ENCODE data around the gene LMO3.

Gene LMO3

DNA sequence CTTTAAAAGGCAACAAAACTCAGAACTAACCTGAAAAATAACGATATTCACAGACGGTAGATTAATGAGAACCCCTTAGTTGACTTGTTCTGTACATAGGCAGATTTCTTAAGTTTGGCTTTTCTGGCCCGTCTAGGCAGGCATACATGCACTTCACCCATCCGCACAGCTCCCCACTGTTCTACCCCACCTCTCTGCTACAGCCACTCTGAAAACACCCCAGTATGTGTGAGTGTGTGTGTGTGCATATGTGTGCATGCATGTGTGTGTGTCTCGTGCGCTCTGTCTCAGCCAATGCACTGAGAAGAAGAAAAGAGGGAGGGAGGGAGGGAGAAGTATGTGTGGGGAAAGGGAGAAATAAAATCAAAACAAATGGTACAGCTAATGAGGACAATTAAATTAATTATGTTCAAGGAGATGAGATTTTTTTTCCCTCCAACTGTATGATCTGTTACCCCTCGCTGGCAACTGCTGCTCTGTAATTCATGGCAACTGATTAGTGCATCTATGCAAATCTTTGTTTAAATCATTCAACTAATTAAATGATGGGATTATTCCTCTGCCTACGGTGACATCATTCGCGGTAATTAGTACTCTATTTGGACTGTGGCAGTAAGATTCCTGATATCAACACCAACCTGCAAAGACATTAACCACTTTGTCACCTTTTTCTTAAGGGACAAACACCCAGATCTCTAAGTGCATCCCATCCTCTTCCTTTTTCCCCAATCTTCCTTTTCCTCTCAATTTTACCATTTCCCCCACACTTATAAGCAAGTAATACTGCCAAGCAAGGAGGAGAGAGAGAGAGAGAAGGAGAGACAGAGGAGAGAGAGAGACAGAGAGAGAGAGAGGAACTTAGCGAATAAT lies 2.2 kb upstream of the LMO3 start:
- no peak overlapping the region for H2AFZ ChIP-seq (ENCODE audit: low read length)
- no peaks in the 10 kb centered on the region for H3K79me2 ChIP-seq (ENCODE audit: low read length)
- DNase-seq, result no peak
- no peaks in the 10 kb centered on the region for H4K20me1 ChIP-seq (ENCODE audit: insufficient read depth, low read length)
- H3K4me2 ChIP-seq (ENCODE audit: low read depth, low read length), result no peak overlapping the region
- no peaks in the 10 kb centered on the region for H3K36me3 ChIP-seq (replicated peaks; ENCODE audit: insufficient read depth, low read length)
- TF ChIP-seq, protein P1, sequence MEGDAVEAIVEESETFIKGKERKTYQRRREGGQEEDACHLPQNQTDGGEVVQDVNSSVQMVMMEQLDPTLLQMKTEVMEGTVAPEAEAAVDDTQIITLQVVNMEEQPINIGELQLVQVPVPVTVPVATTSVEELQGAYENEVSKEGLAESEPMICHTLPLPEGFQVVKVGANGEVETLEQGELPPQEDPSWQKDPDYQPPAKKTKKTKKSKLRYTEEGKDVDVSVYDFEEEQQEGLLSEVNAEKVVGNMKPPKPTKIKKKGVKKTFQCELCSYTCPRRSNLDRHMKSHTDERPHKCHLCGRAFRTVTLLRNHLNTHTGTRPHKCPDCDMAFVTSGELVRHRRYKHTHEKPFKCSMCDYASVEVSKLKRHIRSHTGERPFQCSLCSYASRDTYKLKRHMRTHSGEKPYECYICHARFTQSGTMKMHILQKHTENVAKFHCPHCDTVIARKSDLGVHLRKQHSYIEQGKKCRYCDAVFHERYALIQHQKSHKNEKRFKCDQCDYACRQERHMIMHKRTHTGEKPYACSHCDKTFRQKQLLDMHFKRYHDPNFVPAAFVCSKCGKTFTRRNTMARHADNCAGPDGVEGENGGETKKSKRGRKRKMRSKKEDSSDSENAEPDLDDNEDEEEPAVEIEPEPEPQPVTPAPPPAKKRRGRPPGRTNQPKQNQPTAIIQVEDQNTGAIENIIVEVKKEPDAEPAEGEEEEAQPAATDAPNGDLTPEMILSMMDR (IDR thresholded peaks at IDR 0.05; ENCODE audit: low read length), result no peak
- TF ChIP-seq EZH2 (optimal IDR thresholded peaks at IDR 0.05; ENCODE audit: low read depth, low read length), result no peak
- no peak for TF ChIP-seq EZH2phosphoT487 (IDR thresholded peaks at IDR 0.05; ENCODE audit: low read length)
- no peaks in the 10 kb centered on the region for H3K9me2 ChIP-seq (replicated peaks; ENCODE audit: insufficient read depth, low read length)
- H3K4me3 ChIP-seq (ENCODE audit: low read length), result no peak overlapping the region
- no peaks in the 10 kb centered on the region for H3K27me3 ChIP-seq (replicated peaks; ENCODE audit: insufficient read depth, low read length)
- H3K9me3 ChIP-seq (replicated peaks; ENCODE audit: insufficient read depth, low read length), result no peaks in the 10 kb centered on the region
- no peak overlapping the region for H3K27ac ChIP-seq (ENCODE audit: low read length)
- no peaks in the 10 kb centered on the region for H3K4me1 ChIP-seq (ENCODE audit: low read length)
- H3K9ac ChIP-seq (ENCODE audit: low read length), result no peak overlapping the region
- peaks cover 7% of the 10 kb centered on the region for H3F3A ChIP-seq (ENCODE audit: insufficient read depth, low read length)

DNA sequence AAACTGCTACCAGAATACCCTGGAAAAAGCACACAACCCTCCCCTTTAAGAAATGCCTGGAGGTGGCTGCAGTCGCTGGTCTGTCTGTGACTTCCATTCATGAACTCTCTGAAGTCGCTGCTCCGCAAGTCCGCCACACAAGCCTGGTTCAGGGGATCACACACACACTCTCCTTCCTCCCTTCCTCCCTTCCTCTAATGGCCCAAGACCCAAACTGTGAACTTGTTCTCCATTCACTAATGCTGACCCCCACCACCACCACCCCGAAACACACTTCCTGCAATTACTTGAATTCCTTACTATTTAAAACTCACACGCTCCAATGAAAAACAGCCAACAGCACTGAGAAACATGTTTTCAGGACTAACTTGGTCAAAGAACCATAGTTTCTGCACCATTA lies 1.0 kb upstream of the LMO3 start:
- Histone ChIP-seq H3K9me2 (replicated peaks; ENCODE audit: insufficient read depth, low read length) (no peaks in the 10 kb centered on the region), H3K36me3 (replicated peaks; ENCODE audit: insufficient read depth, low read length) (no peaks in the 10 kb centered on the region), H3K79me2 (ENCODE audit: low read length) (no peaks in the 10 kb centered on the region), H3K9me3 (replicated peaks; ENCODE audit: insufficient read depth, low read length) (no peaks in the 10 kb centered on the region), H4K20me1 (ENCODE audit: insufficient read depth, low read length) (no peaks in the 10 kb centered on the region), H3F3A (ENCODE audit: insufficient read depth, low read length) (peaks cover 7% of the 10 kb centered on the region), H3K9ac (ENCODE audit: low read length) (no peak overlapping the region), H3K4me2 (ENCODE audit: low read depth, low read length) (peak overlapping the region; percentile 85), H3K27me3 (replicated peaks; ENCODE audit: insufficient read depth, low read length) (no peaks in the 10 kb centered on the region), H2AFZ (ENCODE audit: low read length) (no peak overlapping the region), H3K4me3 (ENCODE audit: low read length) (peak overlapping the region; percentile 64), H3K27ac (ENCODE audit: low read length) (no peak overlapping the region), H3K4me1 (ENCODE audit: low read length) (no peaks in the 10 kb centered on the region)
- no peak for DNase-seq
- TF ChIP-seq EZH2phosphoT487 (IDR thresholded peaks at IDR 0.05; ENCODE audit: low read length), result no peak
- no peak for TF ChIP-seq EZH2 (optimal IDR thresholded peaks at IDR 0.05; ENCODE audit: low read depth, low read length)
- TF ChIP-seq, protein P1 (IDR thresholded peaks at IDR 0.05; ENCODE audit: low read length), result no peak

DNA sequence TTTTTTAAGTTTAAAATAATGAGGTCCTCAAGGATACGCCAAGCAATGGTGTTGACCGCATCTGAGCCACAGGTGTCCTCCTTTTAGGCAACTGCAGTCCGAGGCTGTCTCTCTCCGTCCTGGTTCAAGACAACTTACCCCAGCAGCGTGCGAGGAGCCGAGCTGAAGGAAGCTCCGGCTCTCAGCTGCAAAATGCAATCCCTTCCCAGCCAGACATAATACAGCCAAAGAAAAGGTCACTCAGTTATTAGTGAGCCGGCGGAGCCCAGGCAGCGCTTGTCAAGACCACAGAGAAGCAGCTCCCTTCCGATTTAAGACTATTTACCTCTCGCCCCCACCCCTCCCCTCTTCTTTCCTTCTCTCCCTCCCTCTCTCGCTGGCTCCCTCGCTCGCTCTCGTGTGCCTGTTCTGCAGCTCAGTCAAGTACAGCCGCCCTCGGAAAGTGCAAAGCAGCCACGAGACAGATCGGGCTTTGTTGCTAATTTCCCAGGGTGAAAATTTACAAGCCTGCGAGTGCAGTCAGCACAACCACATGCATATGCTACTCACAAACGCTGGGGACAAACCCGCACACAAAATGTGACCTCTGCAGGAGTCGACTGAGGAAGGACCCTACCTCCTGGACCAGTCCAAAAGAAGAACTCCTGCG lies 363 bp upstream of the LMO3 start:
- TF ChIP-seq EZH2 (optimal IDR thresholded peaks at IDR 0.05; ENCODE audit: low read depth, low read length), result no peak
- TF ChIP-seq, protein P1 (IDR thresholded peaks at IDR 0.05; ENCODE audit: low read length), result no peak
- no peak for TF ChIP-seq EZH2phosphoT487 (IDR thresholded peaks at IDR 0.05; ENCODE audit: low read length)
- no peaks in the 10 kb centered on the region for H3K9me3 ChIP-seq (replicated peaks; ENCODE audit: insufficient read depth, low read length)
- H4K20me1 ChIP-seq (ENCODE audit: insufficient read depth, low read length), result no peaks in the 10 kb centered on the region
- H3K4me3 ChIP-seq (ENCODE audit: low read length), result peak overlapping the region; percentile 64
- H3K79me2 ChIP-seq (ENCODE audit: low read length), result no peaks in the 10 kb centered on the region
- peaks cover 7% of the 10 kb centered on the region for H3F3A ChIP-seq (ENCODE audit: insufficient read depth, low read length)
- no peaks in the 10 kb centered on the region for H3K9me2 ChIP-seq (replicated peaks; ENCODE audit: insufficient read depth, low read length)
- H3K4me1 ChIP-seq (ENCODE audit: low read length), result no peaks in the 10 kb centered on the region
- H3K27me3 ChIP-seq (replicated peaks; ENCODE audit: insufficient read depth, low read length), result no peaks in the 10 kb centered on the region
- peak overlapping the region; percentile 18; the same call in 1 of the 2 replicates for H3K27ac ChIP-seq (ENCODE audit: low read length)
- H3K9ac ChIP-seq (ENCODE audit: low read length), result peak overlapping the region; percentile 36; the same call in 1 of the 2 replicates
- peak overlapping the region; percentile 71 for H2AFZ ChIP-seq (ENCODE audit: low read length)
- peak overlapping the region; percentile 85 for H3K4me2 ChIP-seq (ENCODE audit: low read depth, low read length)
- no peaks in the 10 kb centered on the region for H3K36me3 ChIP-seq (replicated peaks; ENCODE audit: insufficient read depth, low read length)
- DNase-seq, result peak; percentile 60

Measured in MM.1S (cell line).